Rectal smooth muscle tissue (tissue), 1 donor: ENCODE measurements around the gene ATRIP.
A peak's percentile ranks its signal among the peaks of the same experiment; 100 is the strongest.

Source experiments
- H3K27ac ChIP-seq: one replicate; pipeline ENCODE4 v1.7.0; 2013; ENCODE audit warnings: low read depth, low read length, inconsistent platforms
- H3K27me3 ChIP-seq: one replicate; pipeline ENCODE4 v1.7.0; 2013; ENCODE audit warnings: low read length; ENCODE audit not compliant: control insufficient read depth, insufficient read depth
- H3K36me3 ChIP-seq: one replicate; pipeline ENCODE4 v1.7.0; 2013; ENCODE audit warnings: low read length; ENCODE audit not compliant: control insufficient read depth, insufficient read depth
- H3K4me1 ChIP-seq: one replicate; pipeline ENCODE4 v1.7.0; 2013; ENCODE audit warnings: low read length; ENCODE audit not compliant: control insufficient read depth, insufficient read depth
- H3K4me3 ChIP-seq: one replicate; pipeline ENCODE4 v1.7.0; 2013; ENCODE audit warnings: low read length
- H3K9ac ChIP-seq: one replicate; pipeline ENCODE4 v1.7.0; 2013; ENCODE audit warnings: low read length

ATRIP gene

GRCh38 chr3:48429960-48430707 lies 16.4 kb upstream of the ATRIP start, which contains the start of gene PLXNB1:
TSS of gene PLXNB1 (minus strand) at chr3:48430086. CDS start at chr3:48424611, 5,475 bp downstream.
- Histone ChIP-seq H3K4me1 (peaks cover 39% of the 10 kb centered on the region), H3K36me3 (peaks cover 5% of the 10 kb centered on the region), H3K27ac (peak within 1 kb of the TSS; percentile 88), H3K9ac (peak within 1 kb of the TSS; percentile 26), H3K4me3 (peak within 1 kb of the TSS; percentile 69), H3K27me3 (no peaks in the 10 kb centered on the region)

- peaks cover 33% of the 10 kb centered on the region for H3K4me1 ChIP-seq
These were observed 15.8 kb upstream of the ATRIP start for GRCh38 chr3:48430708-48431101.

GRCh38 chr3:48431224-48432029 lies 15.1 kb upstream of the ATRIP start:
- no peak overlapping the region for H3K9ac ChIP-seq
- H3K36me3 ChIP-seq = peaks cover 5% of the 10 kb centered on the region
- no peaks in the 10 kb centered on the region for H3K27me3 ChIP-seq
- H3K4me1 ChIP-seq = peaks cover 26% of the 10 kb centered on the region
- no peak overlapping the region for H3K4me3 ChIP-seq
- H3K27ac ChIP-seq = peak overlapping the region; percentile 88

More at GRCh38 chr3:48430708-48431101, 15.8 kb upstream of the ATRIP start:
- H3K9ac ChIP-seq = no peak overlapping the region
- peaks cover 5% of the 10 kb centered on the region for H3K36me3 ChIP-seq
- H3K4me3 ChIP-seq = no peak overlapping the region
- no peaks in the 10 kb centered on the region for H3K27me3 ChIP-seq
- peak overlapping the region; percentile 88 for H3K27ac ChIP-seq

- H3K9ac ChIP-seq = no peak overlapping the region
These were observed 13.8 kb upstream of the ATRIP start for GRCh38 chr3:48432411-48433371.

GRCh38 chr3:48433472-48434118 lies 12.9 kb upstream of the ATRIP start:
- peaks cover 5% of the 10 kb centered on the region for H3K36me3 ChIP-seq
- peak overlapping the region; percentile 18 for H3K27ac ChIP-seq
- peaks cover 9% of the 10 kb centered on the region for H3K4me1 ChIP-seq
- no peak overlapping the region for H3K9ac ChIP-seq
- H3K27me3 ChIP-seq = no peaks in the 10 kb centered on the region
- H3K4me3 ChIP-seq = no peak overlapping the region

More at GRCh38 chr3:48432411-48433371, 13.8 kb upstream of the ATRIP start:
- no peaks in the 10 kb centered on the region for H3K27me3 ChIP-seq
- peaks cover 5% of the 10 kb centered on the region for H3K36me3 ChIP-seq
- H3K4me1 ChIP-seq = peaks cover 16% of the 10 kb centered on the region
- H3K27ac ChIP-seq = peak overlapping the region; percentile 18
- no peak overlapping the region for H3K4me3 ChIP-seq

GRCh38 chr3:48434591-48435222 lies 11.8 kb upstream of the ATRIP start:
- no peak overlapping the region for H3K4me3 ChIP-seq
- peaks cover 5% of the 10 kb centered on the region for H3K36me3 ChIP-seq
- H3K27me3 ChIP-seq = no peaks in the 10 kb centered on the region
- H3K27ac ChIP-seq = no peak overlapping the region
- H3K9ac ChIP-seq = no peak overlapping the region
- H3K4me1 ChIP-seq = peaks cover 12% of the 10 kb centered on the region

GRCh38 chr3:48435223-48435595 lies 11.3 kb upstream of the ATRIP start:
- Histone ChIP-seq H3K9ac (peak overlapping the region; percentile 14), H3K27me3 (no peaks in the 10 kb centered on the region), H3K4me3 (no peak overlapping the region), H3K36me3 (peaks cover 5% of the 10 kb centered on the region), H3K4me1 (peaks cover 11% of the 10 kb centered on the region), H3K27ac (peak overlapping the region; percentile 38)

GRCh38 chr3:48435774-48436476 lies 10.6 kb upstream of the ATRIP start:
- Histone ChIP-seq H3K9ac (no peak overlapping the region), H3K36me3 (peaks cover 5% of the 10 kb centered on the region), H3K27me3 (no peaks in the 10 kb centered on the region), H3K4me1 (peaks cover 8% of the 10 kb centered on the region), H3K27ac (peak overlapping the region; percentile 38), H3K4me3 (no peak overlapping the region)

GRCh38 chr3:48436477-48436787 lies 10.1 kb upstream of the ATRIP start:
- Histone ChIP-seq H3K4me3 (no peak overlapping the region), H3K9ac (no peak overlapping the region), H3K4me1 (peaks cover 8% of the 10 kb centered on the region), H3K36me3 (peaks cover 5% of the 10 kb centered on the region), H3K27me3 (no peaks in the 10 kb centered on the region), H3K27ac (no peak overlapping the region)

- Histone ChIP-seq H3K36me3 (peaks cover 5% of the 10 kb centered on the region), H3K4me3 (no peak overlapping the region), H3K9ac (no peak overlapping the region), H3K27me3 (no peaks in the 10 kb centered on the region), H3K4me1 (peaks cover 8% of the 10 kb centered on the region), H3K27ac (no peak overlapping the region)
These were observed 9.7 kb upstream of the ATRIP start for GRCh38 chr3:48436855-48437254.

GRCh38 chr3:48437812-48438211 lies 8.7 kb upstream of the ATRIP start:
- Histone ChIP-seq H3K4me3 (no peak overlapping the region), H3K9ac (no peak overlapping the region), H3K27ac (no peak overlapping the region), H3K4me1 (peaks cover 8% of the 10 kb centered on the region), H3K27me3 (no peaks in the 10 kb centered on the region), H3K36me3 (peaks cover 5% of the 10 kb centered on the region)
